GM21529 (cell line): Measurements from ENCODE around the gene XPR1.

Experiments
- ATAC-seq: cut with Tn5 transposase; IDR thresholded peaks from one replicate; pipeline ENCODE4 v1.9.1; 2021; ENCODE audit not compliant: unreplicated experiment

The XPR1 gene

GRCh38 chr1:180912211-180912800, 280.5 kb downstream of the XPR1 start:
- ATAC-seq = no peak

DNA sequence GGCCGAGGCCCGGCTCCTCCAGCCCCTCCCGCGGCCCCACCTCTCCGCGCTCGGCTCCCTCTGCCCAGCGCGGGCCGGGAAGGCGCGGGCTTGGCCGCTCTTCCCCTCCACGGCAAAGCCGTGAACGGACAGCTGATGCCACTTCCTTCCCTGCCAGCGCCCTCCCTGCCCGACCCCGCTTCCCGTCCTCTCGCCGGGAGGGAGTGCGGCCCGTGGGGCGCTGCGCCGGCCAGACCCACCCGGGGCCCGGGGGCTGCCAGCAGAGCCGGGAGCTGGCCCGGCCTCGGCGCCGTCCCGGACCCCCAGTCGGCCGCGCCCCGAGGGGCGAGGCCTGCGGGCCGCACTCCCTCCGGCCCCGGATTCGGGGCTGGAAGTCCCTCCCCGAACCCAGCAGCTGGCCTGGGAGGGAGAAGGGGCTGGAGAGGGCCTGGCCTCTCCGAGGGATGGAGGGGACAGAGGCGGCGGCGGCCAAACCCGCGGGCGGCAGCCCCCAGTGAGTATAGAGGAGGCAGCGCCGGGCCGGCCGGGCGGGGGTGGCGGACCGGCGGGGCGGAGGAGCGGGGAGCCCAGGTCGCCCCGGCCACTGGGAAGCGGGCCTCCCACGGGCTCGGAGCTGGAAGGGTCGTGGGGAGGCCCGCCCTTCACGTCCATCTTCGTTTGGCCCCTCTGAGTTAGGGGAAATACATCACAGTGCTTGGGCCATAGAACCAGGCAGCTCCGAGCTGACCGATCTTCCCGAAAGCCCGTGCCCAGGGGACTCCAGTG, 281.2 kb downstream of the XPR1 start, which contains the start of gene KIAA1614:
Gene KIAA1614 (plus strand): TSS at position 97 of the 765 bp plus-strand sequence. CDS start 347 bp downstream, at position 444.
- no peak for ATAC-seq

- ATAC-seq = no peak
These were observed 283.7 kb downstream of the XPR1 start for GRCh38 chr1:180915426-180915965.

DNA sequence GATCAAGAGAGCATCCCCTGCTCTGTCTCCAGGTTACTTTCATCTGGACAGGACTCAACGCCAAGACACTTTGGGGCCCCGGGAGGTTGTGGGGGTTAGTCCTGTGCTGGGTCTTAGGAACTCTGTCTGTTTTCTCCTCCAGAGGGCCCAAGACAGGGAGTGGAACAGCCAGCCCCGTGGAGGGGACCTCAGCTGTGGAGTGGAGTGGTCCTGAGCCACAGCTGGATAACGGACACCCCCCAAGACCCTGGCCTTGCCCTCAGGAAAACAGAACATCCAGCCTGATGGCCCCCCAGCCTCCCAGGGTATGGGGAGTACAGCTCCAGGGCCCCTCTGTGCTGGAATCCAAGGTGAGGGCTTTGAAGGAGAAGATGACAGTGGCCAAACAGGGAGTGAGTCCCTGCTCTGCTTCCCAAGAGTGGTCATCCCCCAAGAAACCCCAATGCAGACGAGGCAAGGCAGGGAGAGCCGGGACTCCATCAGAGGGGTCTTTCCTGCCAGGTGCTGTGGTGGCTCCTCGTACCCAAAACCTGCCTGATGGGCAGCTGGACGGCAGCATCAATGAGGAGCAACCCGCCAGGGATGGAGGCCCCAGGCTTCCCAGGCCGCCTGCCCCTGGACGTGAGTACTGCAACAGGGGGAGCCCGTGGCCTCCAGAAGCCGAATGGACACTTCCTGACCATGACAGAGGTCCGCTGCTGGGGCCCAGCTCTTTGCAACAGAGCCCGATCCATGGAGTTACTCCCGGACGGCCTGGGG, 284.4 kb downstream of the XPR1 start:
- ATAC-seq = no peak

GRCh38 chr1:180916771-180917170, 284.9 kb downstream of the XPR1 start:
- ATAC-seq = no peak

- no peak for ATAC-seq
These were observed 285.7 kb downstream of the XPR1 start for GRCh38 chr1:180917306-180918065.

DNA sequence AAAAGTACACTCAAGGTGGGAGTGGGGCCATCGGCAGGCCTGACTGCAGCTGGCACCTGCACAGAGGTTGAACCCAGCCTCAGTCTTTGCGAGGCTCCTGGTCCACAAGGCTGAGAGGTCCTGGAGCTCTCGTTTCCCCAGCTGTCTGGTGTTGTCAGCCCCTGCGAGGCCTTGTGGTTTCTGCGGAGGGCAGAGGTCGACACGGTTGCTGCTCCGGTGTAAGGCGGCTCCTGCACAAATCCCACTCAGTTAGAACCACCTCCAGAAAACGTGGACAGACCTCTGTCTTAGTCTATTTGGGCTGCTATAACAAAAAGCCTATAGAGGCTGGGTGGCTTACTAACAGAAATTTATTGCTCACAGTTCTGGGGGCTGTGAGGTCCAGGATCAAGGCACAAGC, 286.7 kb downstream of the XPR1 start:
- peak; percentile 44 for ATAC-seq

GRCh38 chr1:180919183-180919700, 287.4 kb downstream of the XPR1 start:
- ATAC-seq = no peak

DNA sequence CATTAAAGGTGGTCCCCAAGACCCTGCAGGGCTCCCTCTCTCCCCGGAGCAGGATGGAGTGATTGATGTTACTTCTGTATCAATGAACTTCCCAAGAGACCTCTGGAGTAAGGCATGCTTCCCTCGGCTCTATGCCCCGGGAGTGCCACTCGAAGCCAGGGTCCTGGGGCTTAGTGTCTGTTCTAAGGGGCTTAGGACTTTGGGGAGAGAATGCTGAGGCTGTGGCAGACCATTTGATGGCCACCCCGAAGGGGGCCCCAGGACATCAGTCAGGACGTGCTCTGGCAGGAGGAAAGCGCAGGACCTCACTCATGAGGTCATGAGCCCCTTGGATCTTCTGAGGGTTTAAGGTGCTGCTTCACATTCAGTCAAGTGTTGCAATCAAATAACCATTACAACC, 288.4 kb downstream of the XPR1 start:
- ATAC-seq = no peak

GRCh38 chr1:180920702-180921101, 288.9 kb downstream of the XPR1 start:
- no peak for ATAC-seq

- ATAC-seq = no peak
These were observed 289.6 kb downstream of the XPR1 start for GRCh38 chr1:180921386-180921785.

DNA sequence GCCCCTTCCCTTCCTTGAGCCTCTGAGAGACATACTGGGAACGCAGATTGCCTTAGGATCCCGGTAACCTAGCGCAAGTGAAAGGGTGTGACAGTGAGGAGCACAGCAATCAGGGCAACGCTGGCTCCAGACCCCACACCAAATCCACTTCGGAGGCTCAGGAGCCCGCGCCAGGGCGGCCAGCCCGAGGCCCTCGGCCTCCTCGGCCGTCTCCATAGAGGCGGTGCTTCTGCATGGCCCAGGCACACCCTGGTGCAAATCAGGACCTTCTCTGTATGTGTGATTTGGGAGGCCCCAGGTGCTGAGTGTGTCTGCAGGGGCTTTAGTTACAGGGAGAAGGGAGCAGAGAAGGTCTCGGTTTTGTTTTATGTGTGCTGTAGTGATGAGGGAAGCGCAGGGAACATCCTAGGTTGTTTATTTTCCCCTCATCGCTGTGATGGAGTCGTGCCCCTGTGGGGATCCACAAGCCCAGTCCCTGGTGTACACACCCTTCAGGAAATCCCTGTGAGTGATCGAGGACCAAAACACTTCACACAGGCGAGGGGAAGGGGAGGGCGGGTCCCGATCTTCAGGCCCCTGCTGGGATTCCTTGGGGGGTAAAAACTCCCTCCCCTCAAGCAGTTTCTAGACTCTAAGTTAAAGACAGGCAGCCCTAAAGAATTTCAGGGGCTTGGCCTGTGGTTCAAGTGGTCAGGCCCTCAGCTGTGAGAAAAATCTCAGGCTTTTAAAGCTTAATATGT, 290.2 kb downstream of the XPR1 start:
- no peak for ATAC-seq

GRCh38 chr1:180922631-180923015, 290.8 kb downstream of the XPR1 start:
- no peak for ATAC-seq

DNA sequence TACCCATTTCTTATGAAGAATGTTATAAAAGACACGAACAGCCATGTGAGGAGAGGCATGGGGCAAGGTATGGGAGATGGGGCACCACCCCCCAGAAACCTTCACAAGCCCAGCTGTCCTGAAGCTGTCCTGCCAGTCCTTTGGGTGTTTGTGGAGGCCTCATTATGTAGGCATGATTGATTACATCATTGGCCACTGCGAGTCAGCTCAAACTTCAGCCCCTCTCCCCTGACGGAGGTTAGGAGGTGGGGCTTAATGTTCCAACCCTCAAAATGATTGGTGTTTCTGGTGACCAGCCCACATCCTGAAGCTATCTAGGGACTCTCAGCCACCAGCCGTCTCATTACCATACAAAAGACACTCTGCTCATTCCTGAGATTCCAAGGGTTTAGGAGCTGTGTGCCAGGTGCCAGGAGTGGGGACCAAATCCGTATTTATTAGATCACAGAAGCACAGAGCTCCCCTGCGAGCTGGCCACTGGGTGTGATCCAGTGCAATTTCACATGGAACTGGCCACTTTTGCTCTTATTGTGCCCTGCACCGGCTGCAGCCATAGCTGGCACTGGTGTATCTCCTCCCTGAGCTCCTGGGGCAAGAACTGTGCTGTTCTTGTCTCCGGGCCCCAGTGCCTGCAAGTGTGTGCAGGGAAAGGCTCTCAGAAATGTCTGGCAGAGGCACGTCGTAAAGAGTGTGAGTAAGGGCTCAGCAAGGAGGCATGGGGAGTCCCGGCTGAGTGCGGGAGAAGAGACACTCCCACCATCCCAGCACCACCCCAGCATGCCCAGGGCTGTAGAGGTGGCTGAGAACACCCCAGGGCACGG, 291.4 kb downstream of the XPR1 start:
- peak; percentile 37 for ATAC-seq

DNA sequence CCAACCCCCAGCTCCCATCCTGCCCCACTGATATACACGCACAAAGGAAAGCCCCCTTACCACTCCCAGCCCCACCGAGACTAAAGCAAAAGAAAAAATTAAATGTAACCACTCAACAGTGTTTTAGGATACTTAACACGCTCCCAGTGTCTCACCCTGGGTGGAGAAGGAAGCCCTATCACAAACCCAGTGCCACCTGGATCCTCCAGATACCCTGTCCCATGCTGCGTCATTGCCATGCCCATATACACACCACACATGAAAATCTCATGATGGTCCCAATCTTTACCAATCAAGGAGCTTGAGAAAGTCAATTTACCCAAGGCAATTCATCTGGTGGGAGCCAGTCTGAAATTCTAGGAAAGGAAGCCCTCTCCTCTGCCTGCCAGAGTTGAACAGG, 292.1 kb downstream of the XPR1 start:
- ATAC-seq = no peak

DNA sequence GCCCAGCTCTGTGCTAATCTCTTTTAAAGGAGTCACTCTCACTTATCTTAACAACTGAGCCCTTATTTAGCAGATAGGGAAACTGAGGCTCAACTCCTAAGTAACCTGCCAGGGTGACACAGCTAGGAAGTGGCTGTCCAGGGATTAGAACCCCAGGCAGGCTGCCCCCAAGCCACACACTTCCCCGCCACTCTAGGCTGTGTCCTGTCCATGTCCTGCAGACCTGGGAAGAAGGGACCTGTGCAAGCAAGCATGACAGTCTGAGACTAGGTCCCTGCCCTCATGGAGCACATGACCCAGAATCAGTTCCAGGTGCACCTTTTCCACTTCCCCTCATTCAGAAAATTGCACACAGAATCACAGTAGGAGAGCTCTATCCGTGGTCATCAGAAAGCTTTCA, 293.1 kb downstream of the XPR1 start:
- no peak for ATAC-seq

- no peak for ATAC-seq
These were observed 293.7 kb downstream of the XPR1 start for GRCh38 chr1:180925471-180926051.

GRCh38 chr1:180926164-180926981, 294.6 kb downstream of the XPR1 start:
- no peak for ATAC-seq
